Measurements from ENCODE around the gene PACSIN3. TPM values are rescaled to one million over a fixed set of nuclear protein-coding genes. Genes with fewer than 3 reads are reported as not detected.

The PACSIN3 gene
- polyA plus RNA-seq, 1 donor (not counting 4 experiments of a cell fraction or from before 2014, with no cell fraction given) = 28.1 TPM

DNA sequence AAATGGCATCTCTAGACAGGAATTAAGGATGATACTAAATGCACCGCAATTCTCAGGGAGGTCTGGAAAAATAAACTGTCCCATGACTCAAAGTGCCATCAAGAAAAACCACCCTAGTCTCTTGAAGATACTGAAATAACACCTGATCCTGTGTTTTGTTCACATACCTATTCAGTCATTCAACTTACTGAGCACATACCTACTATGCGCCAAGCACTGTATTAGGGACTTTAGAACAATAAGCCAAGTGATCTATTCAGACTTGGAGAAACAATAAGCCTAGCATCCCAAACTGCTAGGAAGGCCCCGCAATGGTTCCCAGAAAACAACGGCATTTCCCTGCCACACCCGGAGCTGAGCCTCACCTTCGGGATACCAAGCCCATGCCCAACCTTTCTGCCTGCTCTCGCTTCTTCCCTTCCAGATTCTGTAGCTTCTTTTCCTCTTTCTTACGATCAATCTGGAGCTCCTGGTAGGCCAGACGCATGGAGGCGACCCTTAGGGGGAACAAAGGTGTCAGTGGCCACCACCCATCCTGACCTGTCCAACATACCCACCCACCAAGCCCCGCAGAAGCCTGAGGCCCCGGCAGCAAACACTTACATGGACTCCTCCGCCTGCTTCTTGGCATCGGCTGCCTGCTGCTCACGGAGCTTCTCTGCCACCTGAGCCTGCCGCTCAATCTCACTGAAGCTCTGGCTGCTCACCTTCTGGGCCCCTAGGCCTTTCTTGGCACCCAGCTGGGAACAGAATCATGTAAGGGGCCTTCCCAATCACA is 15.0 kb downstream of the PACSIN3 start:
- DNase-seq (ENCODE audit: low read depth, low spot score) = no peak
- Histone ChIP-seq H3K79me2 (ENCODE audit: control insufficient read depth, insufficient read depth, low read length) (peaks cover 61% of the 10 kb centered on the region), H3K4me1 (ENCODE audit: control insufficient read depth, extremely low read depth, insufficient read depth, low read length) (peaks cover 9% of the 10 kb centered on the region), H2AFZ (ENCODE audit: control insufficient read depth, low read length) (no peak overlapping the region), H3K27ac (ENCODE audit: control insufficient read depth, insufficient read depth, low read length) (no peak overlapping the region), H3K9me3 (ENCODE audit: control insufficient read depth, low read depth, low read length) (no peaks in the 10 kb centered on the region), H3K9ac (ENCODE audit: control insufficient read depth, extremely low read depth, insufficient read depth, low read length) (no peak overlapping the region), H3K4me2 (ENCODE audit: control insufficient read depth, extremely low read depth, insufficient read depth, low read depth, low read length) (no peak overlapping the region), H4K20me1 (ENCODE audit: control insufficient read depth, extremely low read depth, insufficient read depth, low read length) (peaks cover 5% of the 10 kb centered on the region), H3K9me1 (ENCODE audit: control insufficient read depth, extremely low read depth, insufficient read depth, low read length) (no peaks in the 10 kb centered on the region), H3K27me3 (ENCODE audit: control insufficient read depth, extremely low read depth, insufficient read depth, low read length) (no peaks in the 10 kb centered on the region), H3K36me3 (ENCODE audit: control insufficient read depth in 2 of 2, extremely low read depth in 1 of 2, insufficient read depth in 2 of 2, low read length in 2 of 2) (peaks cover 48 to 55% of the 10 kb centered on the region in 2 experiments), H3K4me3 (ENCODE audit: control insufficient read depth in 2 of 3, extremely low read depth in 1 of 3, insufficient read depth in 2 of 3, low read depth in 1 of 3, low read length in 3 of 3) (no peak overlapping the region)
- dilution Hi-C loops (cut with MboI; ENCODE audit: extremely low pct_ligation_motif_present, low sequenced_read_pairs) = no loop called here
- no peak for FAIRE-seq
- TF ChIP-seq, protein P1, sequence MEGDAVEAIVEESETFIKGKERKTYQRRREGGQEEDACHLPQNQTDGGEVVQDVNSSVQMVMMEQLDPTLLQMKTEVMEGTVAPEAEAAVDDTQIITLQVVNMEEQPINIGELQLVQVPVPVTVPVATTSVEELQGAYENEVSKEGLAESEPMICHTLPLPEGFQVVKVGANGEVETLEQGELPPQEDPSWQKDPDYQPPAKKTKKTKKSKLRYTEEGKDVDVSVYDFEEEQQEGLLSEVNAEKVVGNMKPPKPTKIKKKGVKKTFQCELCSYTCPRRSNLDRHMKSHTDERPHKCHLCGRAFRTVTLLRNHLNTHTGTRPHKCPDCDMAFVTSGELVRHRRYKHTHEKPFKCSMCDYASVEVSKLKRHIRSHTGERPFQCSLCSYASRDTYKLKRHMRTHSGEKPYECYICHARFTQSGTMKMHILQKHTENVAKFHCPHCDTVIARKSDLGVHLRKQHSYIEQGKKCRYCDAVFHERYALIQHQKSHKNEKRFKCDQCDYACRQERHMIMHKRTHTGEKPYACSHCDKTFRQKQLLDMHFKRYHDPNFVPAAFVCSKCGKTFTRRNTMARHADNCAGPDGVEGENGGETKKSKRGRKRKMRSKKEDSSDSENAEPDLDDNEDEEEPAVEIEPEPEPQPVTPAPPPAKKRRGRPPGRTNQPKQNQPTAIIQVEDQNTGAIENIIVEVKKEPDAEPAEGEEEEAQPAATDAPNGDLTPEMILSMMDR (optimal IDR thresholded peaks at IDR 0.05 in 1 of 3, IDR thresholded peaks at IDR 0.05 in 1 of 3, conservative IDR thresholded peaks at IDR 0.05 in 1 of 3; ENCODE audit: extremely low read depth in 1 of 3, insufficient read depth in 2 of 3, low read length in 3 of 3) = no peak
- TF ChIP-seq EZH2 (IDR thresholded peaks at IDR 0.05; ENCODE audit: low read length) = no peak

DNA sequence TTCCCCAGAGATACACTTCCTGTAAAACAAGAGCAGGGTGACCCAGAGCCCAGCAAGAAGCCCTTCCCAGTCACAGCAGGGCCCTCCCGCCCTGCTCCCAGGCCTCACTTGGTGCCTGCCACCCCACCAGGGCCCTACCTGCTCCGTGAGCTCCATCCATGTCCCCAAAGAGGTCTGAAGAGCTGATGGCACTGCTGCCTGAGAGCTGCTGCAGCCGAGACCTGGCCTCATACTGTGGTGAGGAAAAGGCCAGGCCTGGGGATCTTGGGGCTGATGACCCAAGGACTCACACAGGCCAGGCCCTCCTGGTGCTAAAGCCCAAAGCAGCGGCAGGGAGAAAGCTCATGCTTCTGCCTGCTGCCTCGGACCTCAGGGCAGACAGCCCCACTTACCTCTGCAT is 19.9 kb downstream of the PACSIN3 start:
- FAIRE-seq = no peak
- H3K36me3 ChIP-seq (ENCODE audit: control insufficient read depth in 2 of 2, extremely low read depth in 1 of 2, insufficient read depth in 2 of 2, low read length in 2 of 2) = peaks cover 42 to 46% of the 10 kb centered on the region in 2 experiments

More for the DNA sequence above, 19.9 kb downstream of the PACSIN3 start:
- Histone ChIP-seq H2AFZ (ENCODE audit: control insufficient read depth, low read length) (no peak overlapping the region), H4K20me1 (ENCODE audit: control insufficient read depth, extremely low read depth, insufficient read depth, low read length) (no peaks in the 10 kb centered on the region), H3K27ac (ENCODE audit: control insufficient read depth, insufficient read depth, low read length) (no peak overlapping the region), H3K4me3 (ENCODE audit: control insufficient read depth in 2 of 3, extremely low read depth in 1 of 3, insufficient read depth in 2 of 3, low read depth in 1 of 3, low read length in 3 of 3) (no peak overlapping the region), H3K9ac (ENCODE audit: control insufficient read depth, extremely low read depth, insufficient read depth, low read length) (no peak overlapping the region), H3K4me1 (ENCODE audit: control insufficient read depth, extremely low read depth, insufficient read depth, low read length) (no peaks in the 10 kb centered on the region), H3K4me2 (ENCODE audit: control insufficient read depth, extremely low read depth, insufficient read depth, low read depth, low read length) (no peak overlapping the region), H3K27me3 (ENCODE audit: control insufficient read depth, extremely low read depth, insufficient read depth, low read length) (no peaks in the 10 kb centered on the region), H3K9me3 (ENCODE audit: control insufficient read depth, low read depth, low read length) (no peaks in the 10 kb centered on the region), H3K9me1 (ENCODE audit: control insufficient read depth, extremely low read depth, insufficient read depth, low read length) (no peaks in the 10 kb centered on the region), H3K79me2 (ENCODE audit: control insufficient read depth, insufficient read depth, low read length) (peaks cover 15% of the 10 kb centered on the region)
- dilution Hi-C loops (cut with MboI; ENCODE audit: extremely low pct_ligation_motif_present, low sequenced_read_pairs) = no loop called here
- DNase-seq (ENCODE audit: low read depth, low spot score) = no peak
- TF ChIP-seq, protein P1 (optimal IDR thresholded peaks at IDR 0.05 in 1 of 3, IDR thresholded peaks at IDR 0.05 in 1 of 3, conservative IDR thresholded peaks at IDR 0.05 in 1 of 3; ENCODE audit: extremely low read depth in 1 of 3, insufficient read depth in 2 of 3, low read length in 3 of 3) = no peak
- no peak for TF ChIP-seq EZH2 (IDR thresholded peaks at IDR 0.05; ENCODE audit: low read length)
